Osteoblast (primary cell): ENCODE results near the gene FAM13A. TPM values are rescaled to one million over a fixed set of nuclear protein-coding genes. Genes with fewer than 3 reads are reported as not detected.
"Not testable (repeated sequence)": the region's sequence is repeated elsewhere in the genome, so short reads cannot be mapped to it uniquely, and the experiment has no call there.

Experiments
- DNase-seq: peaks from one replicate; pipeline ENCODE4 v3.0.0; 2011; ENCODE audit warnings: low spot score, mixed read lengths; ENCODE audit not compliant: insufficient read length; ENCODE audit errors: missing footprints
- H2AFZ ChIP-seq: 2 replicates; pipeline ENCODE4 v1.6.0; 2011; ENCODE audit warnings: mild to moderate bottlenecking, low read length
- H3K27ac ChIP-seq: 2 replicates; pipeline ENCODE4 v1.5.1; 2011; ENCODE audit warnings: mild to moderate bottlenecking, low read depth, low read length, moderate library complexity
- H3K27me3 ChIP-seq: 2 replicates; pipeline ENCODE4 v1.6.0; 2012; ENCODE audit warnings: mild to moderate bottlenecking, control low read depth, inconsistent platforms, low read length, moderate library complexity; ENCODE audit not compliant: insufficient read depth
- H3K36me3 ChIP-seq: 2 replicates; pipeline ENCODE4 v1.5.1; 2011; ENCODE audit warnings: mild to moderate bottlenecking, low read length, control low read depth, moderate library complexity; ENCODE audit not compliant: insufficient read depth
- H3K4me1 ChIP-seq: 2 replicates; pipeline ENCODE4 v1.5.1; 2011; ENCODE audit warnings: mild to moderate bottlenecking, low read length, control low read depth, moderate library complexity; ENCODE audit not compliant: insufficient read depth
- H3K4me2 ChIP-seq: 2 replicates; pipeline ENCODE4 v1.6.0; 2011; ENCODE audit warnings: mild to moderate bottlenecking, low read length; ENCODE audit not compliant: insufficient read depth
- H3K4me3 ChIP-seq: fragments of 200-600 bp; sonication (generic); 3 replicates; pipeline ENCODE4 v1.5.1; 2012; ENCODE audit warnings: mild to moderate bottlenecking, low read length, inconsistent platforms; ENCODE audit not compliant: insufficient read depth
- H3K79me2 ChIP-seq: 2 replicates; pipeline ENCODE4 v1.6.0; 2012; ENCODE audit warnings: mild to moderate bottlenecking, low read length, control low read depth, inconsistent platforms; ENCODE audit not compliant: insufficient read depth
- H3K9me3 ChIP-seq: 2 replicates; pipeline ENCODE4 v1.5.1; 2011; ENCODE audit warnings: low read depth, low read length, control low read depth
- H4K20me1 ChIP-seq: 2 replicates; pipeline ENCODE4 v1.6.0; 2012; ENCODE audit warnings: mild to moderate bottlenecking, low read length, control low read depth; ENCODE audit not compliant: insufficient read depth
- CTCF ChIP-seq: IDR thresholded peaks from 2 replicates; pipeline ENCODE4 v1.5.1; 2011; ENCODE audit warnings: mild to moderate bottlenecking, low read depth, low read length, moderate library complexity; ENCODE audit errors: extremely low read depth
- total RNA-seq: library from RNA; depleted of rRNA; stranded (reverse); fragments of >200 nt; gene quantifications from 2 replicates; pipeline ENCODE4 v1.2.3, GENCODE V29; 2012

Gene FAM13A
- total RNA-seq, 1 donor: 18.8 TPM

GRCh38 chr4:89023140-89023539 is 33.8 kb downstream of the FAM13A start:
- H3K27ac ChIP-seq: no peak overlapping the region
- no peak overlapping the region for H2AFZ ChIP-seq
- H3K36me3 ChIP-seq: peaks cover 7% of the 10 kb centered on the region

DNA sequence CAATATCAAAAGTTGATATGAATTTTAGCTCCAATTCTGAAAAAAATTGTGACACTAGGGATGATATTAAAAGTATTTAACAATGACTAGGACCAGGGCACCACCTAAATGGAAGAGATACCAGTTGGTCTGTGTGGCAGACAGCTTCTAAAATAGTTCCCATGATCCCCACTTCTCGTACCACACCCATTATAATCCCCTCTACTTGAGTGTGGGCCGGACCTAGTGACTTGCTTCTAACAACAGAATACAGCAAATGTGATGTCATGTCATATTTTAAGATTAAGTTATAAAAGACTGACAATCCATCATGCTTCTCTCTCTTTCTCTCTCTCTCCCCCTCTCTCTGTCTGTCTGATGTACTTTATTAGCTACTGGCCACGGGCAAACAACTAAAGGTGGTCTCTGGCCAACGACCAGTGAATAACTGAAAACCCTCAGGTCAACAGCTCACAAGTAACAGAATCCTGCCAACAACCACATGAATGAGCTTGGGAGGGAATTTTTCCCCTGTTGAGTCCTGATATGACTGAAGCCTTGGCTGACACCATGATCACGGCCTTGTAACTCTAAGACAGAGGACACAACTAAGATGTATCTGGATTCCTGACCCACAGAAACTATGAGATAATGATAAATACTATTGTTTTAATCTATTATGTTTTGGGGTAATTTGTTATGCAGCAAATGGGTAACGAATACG is 34.4 kb downstream of the FAM13A start:
- no peak for TF ChIP-seq CTCF
- H4K20me1 ChIP-seq: no peaks in the 10 kb centered on the region
- H3K79me2 ChIP-seq: no peaks in the 10 kb centered on the region
- H3K27me3 ChIP-seq: no peaks in the 10 kb centered on the region
- H2AFZ ChIP-seq: no peak overlapping the region
- H3K4me1 ChIP-seq: peaks cover 3% of the 10 kb centered on the region
- H3K9me3 ChIP-seq: no peaks in the 10 kb centered on the region
- DNase-seq: no peak
- H3K36me3 ChIP-seq: peaks cover 7% of the 10 kb centered on the region
- H3K27ac ChIP-seq: no peak overlapping the region
- H3K4me2 ChIP-seq: no peak overlapping the region
- no peak overlapping the region for H3K4me3 ChIP-seq

More at GRCh38 chr4:89023140-89023539, 33.8 kb downstream of the FAM13A start:
- H3K4me1 ChIP-seq: peaks cover 3% of the 10 kb centered on the region
- H3K4me3 ChIP-seq: no peak overlapping the region
- no peak for DNase-seq
- H3K9me3 ChIP-seq: no peaks in the 10 kb centered on the region
- TF ChIP-seq CTCF: no peak
- H3K27me3 ChIP-seq: no peaks in the 10 kb centered on the region
- H3K4me2 ChIP-seq: no peak overlapping the region
- H3K79me2 ChIP-seq: no peaks in the 10 kb centered on the region
- H4K20me1 ChIP-seq: no peaks in the 10 kb centered on the region

DNA sequence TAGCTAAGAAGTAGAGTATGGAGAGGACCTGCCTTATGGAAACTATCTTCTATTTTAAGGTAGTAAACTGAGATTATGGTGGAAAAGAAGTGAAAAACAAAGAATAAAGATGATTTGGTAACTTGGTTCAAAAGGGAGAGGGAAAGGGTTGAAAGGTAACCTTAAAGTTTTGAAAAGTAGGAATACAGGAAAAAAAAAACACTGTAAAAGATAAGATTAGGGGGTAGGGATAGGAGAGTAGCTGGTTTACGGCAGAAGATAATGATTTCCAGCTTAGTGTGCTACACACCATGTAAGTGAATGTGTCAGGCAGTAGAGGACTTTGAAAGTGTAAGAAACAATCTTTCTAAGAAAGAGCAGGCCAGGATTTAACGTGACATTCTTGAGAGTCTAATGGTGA is 35.3 kb downstream of the FAM13A start:
- no peak overlapping the region for H3K4me3 ChIP-seq
- H3K36me3 ChIP-seq: peaks cover 7% of the 10 kb centered on the region
- no peaks in the 10 kb centered on the region for H3K79me2 ChIP-seq
- H4K20me1 ChIP-seq: no peaks in the 10 kb centered on the region
- no peaks in the 10 kb centered on the region for H3K27me3 ChIP-seq
- H2AFZ ChIP-seq: no peak overlapping the region
- no peak for DNase-seq
- no peak for TF ChIP-seq CTCF
- no peak overlapping the region for H3K27ac ChIP-seq
- H3K4me2 ChIP-seq: no peak overlapping the region
- no peaks in the 10 kb centered on the region for H3K9me3 ChIP-seq
- H3K4me1 ChIP-seq: peaks cover 3% of the 10 kb centered on the region

GRCh38 chr4:89021062-89021461 is 35.9 kb downstream of the FAM13A start:
- H3K4me2 ChIP-seq: no peak overlapping the region
- no peak for DNase-seq
- H3K36me3 ChIP-seq: peaks cover 7% of the 10 kb centered on the region
- TF ChIP-seq CTCF: no peak
- no peaks in the 10 kb centered on the region for H4K20me1 ChIP-seq
- no peak overlapping the region for H2AFZ ChIP-seq
- H3K4me1 ChIP-seq: peaks cover 3% of the 10 kb centered on the region
- no peaks in the 10 kb centered on the region for H3K9me3 ChIP-seq
- H3K27me3 ChIP-seq: no peaks in the 10 kb centered on the region
- H3K4me3 ChIP-seq: no peak overlapping the region
- no peaks in the 10 kb centered on the region for H3K79me2 ChIP-seq
- no peak overlapping the region for H3K27ac ChIP-seq

DNA sequence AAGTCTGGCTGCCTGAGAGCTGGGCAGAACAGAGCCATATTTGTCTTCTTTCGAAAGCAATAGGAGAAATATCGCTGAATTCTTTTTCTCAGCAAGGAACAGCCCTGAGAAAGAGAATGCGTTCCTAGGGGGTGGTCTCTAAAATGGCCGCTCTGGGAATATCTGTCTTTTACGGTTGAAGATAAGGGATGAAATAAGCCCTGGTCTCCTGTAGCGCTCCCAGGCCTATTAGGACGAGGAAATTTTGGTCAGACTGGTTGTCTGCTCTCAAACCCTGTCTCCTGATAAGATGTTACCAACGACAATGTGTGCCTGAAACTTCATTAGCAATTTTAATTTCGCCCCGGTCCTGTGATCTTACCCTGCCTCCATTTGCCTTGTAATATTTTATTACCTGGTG is 42.1 kb downstream of the FAM13A start:
- not testable (repeated sequence) for H4K20me1 ChIP-seq, H3K9me3 ChIP-seq, H3K4me2 ChIP-seq, H3K36me3 ChIP-seq, H3K4me3 ChIP-seq, H3K27ac ChIP-seq, DNase-seq, H2AFZ ChIP-seq, H3K27me3 ChIP-seq, H3K79me2 ChIP-seq
- peaks cover 12% of the 10 kb centered on the region for H3K4me1 ChIP-seq
